Hepatocyte (in vitro differentiated cells): Measurements from ENCODE around the gene ZNF177.

Experiments
- CTCF ChIP-seq: fragments of 200-600 bp; sonication (generic); IDR thresholded peaks from 2 replicates; pipeline ENCODE4 v1.5.1; 2016; ENCODE audit warnings: antibody characterized with exemption, mild to moderate bottlenecking; ENCODE audit not compliant: poor library complexity
- EZH2 ChIP-seq: fragments of 200-600 bp; sonication (generic); IDR thresholded peaks from 2 replicates; pipeline ENCODE4 v1.6.1; 2016; ENCODE audit warnings: antibody characterized with exemption, mild to moderate bottlenecking, borderline replicate concordance

- no peak for TF ChIP-seq CTCF
- no peak for TF ChIP-seq EZH2
Measured at GRCh38 chr19:9352505-9352904, 10.3 kb upstream of the ZNF177 start.
